GM21447 (cell line): Measurements from ENCODE around the gene NTMT1.
A peak's percentile ranks its signal among the peaks of the same experiment; 100 is the strongest.
"Not testable (repeated sequence)": the region's sequence is repeated elsewhere in the genome, so short reads cannot be mapped to it uniquely, and the experiment has no call there.

Experiments used
- ATAC-seq: cut with Tn5 transposase; IDR thresholded peaks from one replicate; pipeline ENCODE4 v1.9.1; 2021; ENCODE audit not compliant: unreplicated experiment

The NTMT1 gene

GRCh38 chr9:129635099-129636065 is 9.4 kb downstream of the NTMT1 start:
- ATAC-seq = no peak

GRCh38 chr9:129636343-129636742 is 10.4 kb downstream of the NTMT1 start:
- not testable (repeated sequence) for ATAC-seq

- no peak for ATAC-seq
Measured at GRCh38 chr9:129637102-129637501, 11.1 kb downstream of the NTMT1 start.

GRCh38 chr9:129637673-129638439 is 11.9 kb downstream of the NTMT1 start:
- ATAC-seq = no peak

GRCh38 chr9:129639034-129639630 is 13.2 kb downstream of the NTMT1 start:
- no peak for ATAC-seq

GRCh38 chr9:129639756-129640085 is 13.8 kb downstream of the NTMT1 start:
- no peak for ATAC-seq

GRCh38 chr9:129640086-129640870 is 14.3 kb downstream of the NTMT1 start:
- no peak for ATAC-seq

GRCh38 chr9:129640871-129641749 is 15.1 kb downstream of the NTMT1 start:
- no peak for ATAC-seq

- peak; percentile 76 for ATAC-seq
Measured at GRCh38 chr9:129641750-129642585, 16.0 kb downstream of the NTMT1 start, which contains the start of gene ASB6. TSS of gene ASB6 (minus strand) at chr9:129642151. CDS start at chr9:129641999, 152 bp downstream.

GRCh38 chr9:129643706-129644105 is 17.7 kb downstream of the NTMT1 start:
- ATAC-seq = no peak

- no peak for ATAC-seq
Measured at GRCh38 chr9:129644365-129644764, 18.4 kb downstream of the NTMT1 start.

- ATAC-seq = no peak
Measured at GRCh38 chr9:129644902-129645301, 18.9 kb downstream of the NTMT1 start.

GRCh38 chr9:129646252-129646651 is 20.3 kb downstream of the NTMT1 start:
- ATAC-seq = no peak

- ATAC-seq = no peak
Measured at GRCh38 chr9:129646654-129647053, 20.7 kb downstream of the NTMT1 start.

GRCh38 chr9:129647635-129648034 is 21.7 kb downstream of the NTMT1 start:
- ATAC-seq = no peak

GRCh38 chr9:129648092-129648763 is 22.3 kb downstream of the NTMT1 start:
- ATAC-seq = no peak

- ATAC-seq = no peak
Measured at GRCh38 chr9:129648764-129649115, 22.8 kb downstream of the NTMT1 start.
